Measurements from ENCODE around the gene ITPA. TPM values are rescaled to one million over a fixed set of nuclear protein-coding genes. Genes with fewer than 3 reads are reported as not detected.

Gene ITPA
- total RNA-seq, 1 donor from 2014 or later: 43.4 TPM

DNA sequence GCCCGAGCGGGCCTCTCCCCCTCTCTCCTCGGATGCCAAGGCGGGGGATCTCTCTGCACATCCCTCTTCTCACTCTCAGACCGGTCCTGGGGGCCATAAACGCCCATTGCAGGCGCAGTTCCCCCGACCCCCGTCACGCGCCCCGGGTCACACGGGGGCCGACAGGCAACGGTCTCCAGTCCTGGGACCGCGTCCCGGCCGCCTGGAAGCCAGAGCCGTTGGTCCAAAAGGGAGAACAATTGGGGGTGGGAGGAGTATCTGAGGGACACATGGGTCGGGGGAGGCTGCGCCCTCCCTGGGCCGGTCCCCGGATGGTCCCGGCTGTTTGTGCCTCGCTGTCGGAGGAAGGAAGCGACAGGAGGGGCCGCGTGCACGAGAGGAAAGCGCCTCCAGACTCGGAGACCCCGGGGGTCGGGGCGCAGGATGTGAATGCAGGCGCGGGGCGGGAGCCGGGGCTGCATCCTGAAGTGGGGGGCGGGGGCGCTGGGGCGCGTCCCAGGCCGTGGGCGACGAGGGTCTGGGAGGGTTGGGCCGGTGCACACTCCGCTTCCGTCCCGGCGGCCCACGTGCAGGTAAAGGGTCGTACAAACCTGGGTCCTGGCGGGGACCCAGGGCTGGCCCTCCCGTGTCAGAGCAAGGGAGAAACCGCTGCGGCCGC, 28.8 kb downstream of the ITPA start:
- H3K4me3 Mint-ChIP-seq (ENCODE audit: unreplicated experiment): peak overlapping the region; percentile 75
- H3K9me3 Mint-ChIP-seq (ENCODE audit: low read depth): no peaks in the 10 kb centered on the region
- H3K27ac Mint-ChIP-seq (ENCODE audit: unreplicated experiment): no peak overlapping the region
- TF ChIP-seq, protein P1, sequence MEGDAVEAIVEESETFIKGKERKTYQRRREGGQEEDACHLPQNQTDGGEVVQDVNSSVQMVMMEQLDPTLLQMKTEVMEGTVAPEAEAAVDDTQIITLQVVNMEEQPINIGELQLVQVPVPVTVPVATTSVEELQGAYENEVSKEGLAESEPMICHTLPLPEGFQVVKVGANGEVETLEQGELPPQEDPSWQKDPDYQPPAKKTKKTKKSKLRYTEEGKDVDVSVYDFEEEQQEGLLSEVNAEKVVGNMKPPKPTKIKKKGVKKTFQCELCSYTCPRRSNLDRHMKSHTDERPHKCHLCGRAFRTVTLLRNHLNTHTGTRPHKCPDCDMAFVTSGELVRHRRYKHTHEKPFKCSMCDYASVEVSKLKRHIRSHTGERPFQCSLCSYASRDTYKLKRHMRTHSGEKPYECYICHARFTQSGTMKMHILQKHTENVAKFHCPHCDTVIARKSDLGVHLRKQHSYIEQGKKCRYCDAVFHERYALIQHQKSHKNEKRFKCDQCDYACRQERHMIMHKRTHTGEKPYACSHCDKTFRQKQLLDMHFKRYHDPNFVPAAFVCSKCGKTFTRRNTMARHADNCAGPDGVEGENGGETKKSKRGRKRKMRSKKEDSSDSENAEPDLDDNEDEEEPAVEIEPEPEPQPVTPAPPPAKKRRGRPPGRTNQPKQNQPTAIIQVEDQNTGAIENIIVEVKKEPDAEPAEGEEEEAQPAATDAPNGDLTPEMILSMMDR (IDR thresholded peaks at IDR 0.05): peak; percentile 13
- no peaks in the 10 kb centered on the region for H3K36me3 Mint-ChIP-seq (ENCODE audit: low read depth)
- peaks cover 22% of the 10 kb centered on the region for H3K4me1 Mint-ChIP-seq (ENCODE audit: low read depth)
- no peak for DNase-seq (ENCODE audit: low spot score)
- peaks cover 10% of the 10 kb centered on the region for H3K27me3 Mint-ChIP-seq (ENCODE audit: low read depth)

DNA sequence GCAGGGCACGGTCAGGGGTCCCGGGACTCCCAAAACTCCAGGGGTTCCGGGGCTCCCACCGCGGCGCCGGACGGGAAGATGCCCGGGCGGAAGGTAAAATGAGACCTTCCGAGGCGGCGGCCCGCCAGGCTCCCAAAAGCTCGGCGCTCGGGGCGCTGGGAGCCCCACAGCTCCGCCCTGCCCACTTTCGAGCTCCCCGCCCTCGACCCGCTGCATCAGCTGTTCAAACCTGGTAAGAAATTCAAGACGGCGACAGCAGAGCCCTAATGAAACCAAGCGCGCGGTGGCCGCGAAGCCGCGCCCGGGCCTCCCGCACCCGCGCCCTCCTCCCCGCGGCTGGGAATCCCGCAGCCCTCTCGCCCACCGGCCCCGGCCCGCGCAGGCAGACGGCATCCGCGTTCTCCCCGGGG, 29.3 kb downstream of the ITPA start:
- H3K27me3 Mint-ChIP-seq (ENCODE audit: low read depth): peaks cover 10% of the 10 kb centered on the region
- DNase-seq (ENCODE audit: low spot score): no peak
- H3K4me3 Mint-ChIP-seq (ENCODE audit: unreplicated experiment): peak overlapping the region; percentile 75
- TF ChIP-seq, protein P1 (IDR thresholded peaks at IDR 0.05): no peak
- no peak overlapping the region for H3K27ac Mint-ChIP-seq (ENCODE audit: unreplicated experiment)
- no peaks in the 10 kb centered on the region for H3K9me3 Mint-ChIP-seq (ENCODE audit: low read depth)
- no peaks in the 10 kb centered on the region for H3K36me3 Mint-ChIP-seq (ENCODE audit: low read depth)
- peaks cover 22% of the 10 kb centered on the region for H3K4me1 Mint-ChIP-seq (ENCODE audit: low read depth)

DNA sequence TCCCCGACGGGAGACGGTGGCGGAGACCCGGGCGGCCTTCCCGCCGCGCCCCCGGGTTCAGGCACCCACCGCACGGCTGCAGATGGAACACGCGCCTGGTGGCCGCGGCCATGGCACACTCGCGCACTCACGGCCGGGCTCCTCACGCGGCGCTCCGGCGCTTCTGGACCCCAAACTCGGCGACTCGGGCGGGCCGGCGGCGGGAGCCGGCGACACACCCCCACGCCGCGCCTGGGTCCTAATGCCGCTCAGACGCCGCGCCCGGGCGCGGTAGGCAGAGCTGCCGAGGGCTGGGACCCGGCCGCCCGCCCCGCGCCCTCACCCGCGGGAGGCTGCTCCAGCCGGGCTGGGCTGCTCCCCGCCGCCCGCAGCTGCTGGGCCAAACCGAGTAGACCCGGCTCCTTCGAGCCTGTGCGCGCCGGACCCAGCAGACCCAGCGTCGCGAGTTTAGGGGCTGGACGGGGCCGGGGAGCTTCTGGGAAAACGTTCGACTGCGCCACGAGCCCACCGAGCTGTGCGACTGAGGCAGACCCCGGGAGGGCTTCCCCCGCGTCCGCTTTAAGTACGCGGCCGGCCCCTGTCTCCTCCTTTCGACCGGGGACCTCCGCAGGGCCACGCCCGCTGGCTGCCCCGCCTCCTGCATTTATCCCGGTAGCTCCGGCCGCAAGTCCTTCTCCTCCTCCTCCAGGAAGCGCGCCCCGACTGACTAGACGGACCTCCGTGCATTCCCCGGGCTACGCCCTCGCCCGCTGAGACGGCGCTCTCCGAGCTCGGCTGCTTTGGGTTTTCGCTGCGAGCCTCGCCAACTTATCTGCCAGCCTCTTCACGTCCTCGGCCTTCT, 29.9 kb downstream of the ITPA start, which contains the start of gene SLC4A11:
SLC4A11 (minus strand) TSS at position 165 of the 841 bp plus-strand sequence; CDS start at position 112, 53 bp downstream.
- Mint-ChIP-seq H3K27ac (ENCODE audit: unreplicated experiment) (no peak within 1 kb of the TSS), H3K4me1 (ENCODE audit: low read depth) (peaks cover 22% of the 10 kb centered on the region), H3K9me3 (ENCODE audit: low read depth) (no peaks in the 10 kb centered on the region), H3K27me3 (ENCODE audit: low read depth) (peaks cover 10% of the 10 kb centered on the region), H3K4me3 (ENCODE audit: unreplicated experiment) (peak within 1 kb of the TSS; percentile 89), H3K36me3 (ENCODE audit: low read depth) (no peaks in the 10 kb centered on the region)
- TF ChIP-seq, protein P1 (IDR thresholded peaks at IDR 0.05): no peak
- DNase-seq (ENCODE audit: low spot score): no peak

DNA sequence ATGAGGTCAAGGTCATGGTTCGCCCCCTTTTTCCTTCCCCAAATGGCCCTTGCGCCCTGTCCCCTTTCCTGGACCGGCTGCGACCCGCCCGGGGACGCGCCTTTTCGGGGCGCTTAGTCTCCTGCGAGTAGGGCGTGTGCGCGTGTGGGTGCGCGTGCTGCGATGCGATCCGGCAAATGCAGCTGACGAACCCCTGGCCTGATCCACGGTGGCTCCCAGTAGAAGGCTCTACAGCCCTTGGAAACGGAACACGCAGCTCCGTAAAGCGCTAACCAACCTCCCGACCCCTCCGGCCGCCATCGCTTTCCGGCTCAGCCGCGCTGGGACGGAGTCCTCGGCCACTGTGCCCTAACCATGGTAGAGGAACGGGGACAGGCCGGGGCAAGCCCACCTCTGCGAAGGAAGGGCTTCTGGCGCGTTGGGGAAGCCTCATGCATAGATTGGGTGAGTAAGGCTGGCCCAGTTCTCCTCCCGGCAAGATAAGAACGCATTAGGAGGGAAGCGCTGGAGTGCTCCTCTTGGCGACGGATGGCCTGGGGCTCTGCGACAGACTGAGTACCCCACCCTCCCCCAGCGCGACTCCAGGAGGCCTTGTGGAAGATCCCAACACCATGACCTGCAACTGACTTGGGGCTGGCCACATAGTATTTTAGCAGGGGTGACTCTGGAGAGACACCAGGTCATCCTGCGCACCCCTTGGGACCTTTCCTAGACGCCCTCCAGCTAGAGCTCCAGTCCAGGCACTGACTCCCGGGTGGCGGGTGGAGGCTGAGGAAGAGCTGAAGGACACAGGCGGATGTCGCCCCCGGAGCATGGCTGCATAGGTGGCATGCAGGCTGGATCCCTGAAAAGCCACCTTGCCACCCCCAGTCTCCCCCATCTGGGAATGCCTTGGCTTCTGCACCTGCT, 30.8 kb downstream of the ITPA start:
- peak overlapping the region; percentile 89 for H3K4me3 Mint-ChIP-seq (ENCODE audit: unreplicated experiment)
- no peak overlapping the region for H3K27ac Mint-ChIP-seq (ENCODE audit: unreplicated experiment)
- H3K36me3 Mint-ChIP-seq (ENCODE audit: low read depth): no peaks in the 10 kb centered on the region
- H3K4me1 Mint-ChIP-seq (ENCODE audit: low read depth): peaks cover 22% of the 10 kb centered on the region
- peaks cover 10% of the 10 kb centered on the region for H3K27me3 Mint-ChIP-seq (ENCODE audit: low read depth)
- TF ChIP-seq, protein P1 (IDR thresholded peaks at IDR 0.05): no peak
- DNase-seq (ENCODE audit: low spot score): no peak
- H3K9me3 Mint-ChIP-seq (ENCODE audit: low read depth): no peaks in the 10 kb centered on the region

All from chondrocyte (in vitro differentiated cells).